SK-N-SH (cell line): ENCODE measurements around the gene USP22. TPM values are rescaled to one million over a fixed set of nuclear protein-coding genes. Genes with fewer than 3 reads are reported as not detected.

Experiments used
- CTCF ChIA-PET: fragments of 300-600, 350-600 bp; formaldehyde crosslinking; extraction: SDS; loops from one replicate; lab custom pipeline; 2021; lab: Yijun Ruan, JAX
- POLR2A ChIA-PET: fragments of 350-600 bp; sonication (Branson Sonifier 250); formaldehyde crosslinking; extraction: SDS; loops from one replicate; lab custom pipeline; 2020; ENCODE audit warnings: antibody characterized with exemption, inconsistent platforms; lab: Yijun Ruan, JAX
- DNase-seq: peaks from one replicate; pipeline ENCODE4 v3.0.0; 2012
- H2AFZ ChIP-seq: fragments of 200-600 bp; sonication (generic); 2 replicates; pipeline ENCODE4 v1.8.1; 2016; ENCODE audit warnings: antibody characterized with exemption, mild to moderate bottlenecking, low read depth
- H3F3A ChIP-seq: fragments of 200-600 bp; sonication (generic); replicated peaks from 2 replicates; pipeline ENCODE3; 2016; ENCODE audit warnings: antibody characterized with exemption, mild to moderate bottlenecking; ENCODE audit not compliant: insufficient read depth
- H3K27ac ChIP-seq, 2 experiments: fragments of 200-500 bp in 1 of 2; fragments of 200-600 bp in 1 of 2; sonication (Bioruptor generic) in 1 of 2; sonication (generic), shearing (Covaris generic) in 1 of 2; 2 replicates each; pipeline versions ENCODE4 v1.5.1 to v1.6.1; 2014 to 2016; ENCODE audit warnings: low read depth in 2 of 2, inconsistent platforms in 1 of 2, low read length in 1 of 2, mild to moderate bottlenecking in 1 of 2, mixed read lengths in 1 of 2
- H3K27me3 ChIP-seq: fragments of 200-600 bp; sonication (generic), shearing (Covaris generic); 2 replicates; pipeline ENCODE4 v1.6.1; 2016; ENCODE audit warnings: mixed run types; ENCODE audit not compliant: insufficient read depth
- H3K36me3 ChIP-seq, 2 experiments: fragments of 200-500 bp in 1 of 2; fragments of 200-600 bp in 1 of 2; sonication (Bioruptor generic) in 1 of 2; sonication (generic) in 1 of 2; replicated peaks in 1 of 2; 2 replicates each; pipeline versions ENCODE3 to v1.5.1; 2014 to 2016; ENCODE audit warnings: low read length in 1 of 2, mild to moderate bottlenecking in 1 of 2; ENCODE audit not compliant: insufficient read depth in 2 of 2, control insufficient read depth in 1 of 2
- H3K4me1 ChIP-seq, 2 experiments: fragments of 200-500 bp in 1 of 2; fragments of 200-600 bp in 1 of 2; sonication (Bioruptor generic) in 1 of 2; sonication (generic), shearing (Covaris generic) in 1 of 2; 2 replicates each; pipeline versions ENCODE4 v1.5.1 to v1.6.1; 2014 to 2016; ENCODE audit warnings: low read depth in 1 of 2, low read length in 1 of 2, mixed run types in 1 of 2; ENCODE audit not compliant: insufficient read depth in 2 of 2, control insufficient read depth in 1 of 2
- H3K4me2 ChIP-seq: fragments of 200-600 bp; sonication (generic), shearing (Covaris generic); 2 replicates; pipeline ENCODE4 v1.6.1; 2017; ENCODE audit warnings: mixed run types
- H3K4me3 ChIP-seq, 2 experiments: fragments of 200-500 bp in 1 of 2; fragments of 200-600 bp in 1 of 2; sonication (Bioruptor generic) in 1 of 2; sonication (generic), shearing (Covaris generic) in 1 of 2; 2 replicates each; pipeline versions ENCODE4 v1.5.1 to v1.8.1; 2014 to 2016; ENCODE audit warnings: low read depth in 2 of 2, inconsistent platforms in 1 of 2, low read length in 1 of 2, mild to moderate bottlenecking in 1 of 2, mixed read lengths in 1 of 2, moderate library complexity in 1 of 2
- H3K79me2 ChIP-seq: fragments of 200-600 bp; sonication (generic); 2 replicates; pipeline ENCODE4 v1.8.1; 2017; ENCODE audit warnings: mild to moderate bottlenecking; ENCODE audit not compliant: insufficient read depth
- H3K9ac ChIP-seq: fragments of 200-600 bp; sonication (generic); 2 replicates; pipeline ENCODE4 v1.6.1; 2017; ENCODE audit warnings: mixed run types
- H3K9me2 ChIP-seq: fragments of 200-600 bp; sonication (generic); 2 replicates; pipeline ENCODE4 v1.6.1; 2017; ENCODE audit warnings: mixed run types
- H3K9me3 ChIP-seq: fragments of 200-600 bp; sonication (generic); 2 replicates; pipeline ENCODE4 v1.6.1; 2017; ENCODE audit warnings: mixed run types, mild to moderate bottlenecking, moderate library complexity
- H4K20me1 ChIP-seq: fragments of 200-600 bp; sonication (generic); 2 replicates; pipeline ENCODE4 v1.6.1; 2017; ENCODE audit warnings: mild to moderate bottlenecking, mixed run types; ENCODE audit not compliant: insufficient read depth
- EZH2phosphoT487 ChIP-seq: fragments of 200-600 bp; sonication (generic); IDR thresholded peaks from 2 replicates; pipeline ENCODE4 v1.6.1; 2017; ENCODE audit warnings: low read depth, mixed run types, mild to moderate bottlenecking, antibody characterized with exemption, moderate library complexity, borderline replicate concordance
- FOSL2 ChIP-seq: IDR thresholded peaks from 2 replicates; pipeline ENCODE4 v1.4.0; 2012; ENCODE audit warnings: low read depth, mild to moderate bottlenecking, moderate library complexity, borderline replicate concordance
- FOXM1 ChIP-seq: IDR thresholded peaks from 2 replicates; pipeline ENCODE4 v1.4.0; 2012; ENCODE audit warnings: low read depth, mild to moderate bottlenecking
- GABPA ChIP-seq: IDR thresholded peaks from 2 replicates; pipeline ENCODE4 v1.4.0; 2012; ENCODE audit warnings: low read depth, mild to moderate bottlenecking
- GATA2 ChIP-seq: sonication (generic); formaldehyde crosslinking; IDR thresholded peaks from 2 replicates; pipeline ENCODE4 v1.5.0; 2020; ENCODE audit warnings: mild to moderate bottlenecking, missing genetic modification reagents
- MAX ChIP-seq: IDR thresholded peaks from 2 replicates; pipeline ENCODE4 v1.4.0; 2012; ENCODE audit warnings: low read depth
- MEF2A ChIP-seq: IDR thresholded peaks from 2 replicates; pipeline ENCODE4 v1.4.0; 2012; ENCODE audit warnings: low read depth, borderline replicate concordance
- NFIC ChIP-seq: IDR thresholded peaks from 2 replicates; pipeline ENCODE4 v1.4.0; 2012; ENCODE audit warnings: borderline replicate concordance
- PBX3 ChIP-seq: IDR thresholded peaks from 2 replicates; pipeline ENCODE4; 2012
- SIN3A ChIP-seq: IDR thresholded peaks from 2 replicates; pipeline ENCODE4 v1.6.1; 2012; ENCODE audit warnings: low read depth, mild to moderate bottlenecking, low read length, moderate library complexity, borderline replicate concordance
- SMC3 ChIP-seq: IDR thresholded peaks from 2 replicates; pipeline ENCODE4 v1.6.1; 2012; ENCODE audit warnings: low read depth, low read length, improper control_type of control experiment
- TAF1 ChIP-seq: IDR thresholded peaks from 2 replicates; pipeline ENCODE4 v1.6.1; 2012; ENCODE audit warnings: low read depth, mild to moderate bottlenecking, low read length, moderate library complexity, borderline replicate concordance
- TCF12 ChIP-seq: IDR thresholded peaks from 2 replicates; pipeline ENCODE4 v1.4.0; 2012
- USF2 ChIP-seq: fragments of 150-350 bp; IDR thresholded peaks from 2 replicates; pipeline ENCODE4 v1.6.1; 2017; ENCODE audit warnings: antibody characterized with exemption, low read length, low read depth, borderline replicate concordance
- ZBTB33 ChIP-seq: IDR thresholded peaks from 2 replicates; pipeline ENCODE4 v1.4.0; 2012; ENCODE audit warnings: low read depth, borderline replicate concordance
- WGBS: methylation state at CpG from one replicate; pipeline ENCODE4 v1.1.6; 2017; ENCODE audit warnings: low lambda C conversion rate; 5-methylcytosine and 5-hydroxymethylcytosine counted together
- polyA plus RNA-seq, 3 experiments: library from polyadenylated mRNA; depleted of rRNA; stranded (reverse); fragments of >200 nt; gene quantifications; 2 replicates each; pipeline ENCODE4 v1.2.3, GENCODE V29; 2012

USP22 gene
- polyA plus RNA-seq, 1 of the 3 experiments (the other 2 are of a cell fraction), result 142 TPM

GRCh38 chr17:20967776-20968175, 75.0 kb downstream of the USP22 start:
- Histone ChIP-seq H2AFZ (no peak overlapping the region), H3K36me3 (peaks cover 13 to 24% of the 10 kb centered on the region in 2 experiments), H4K20me1 (no peaks in the 10 kb centered on the region), H3K79me2 (no peaks in the 10 kb centered on the region; the same call in 1 of the 2 replicates), H3K9me2 (no peaks in the 10 kb centered on the region), H3K27me3 (no peaks in the 10 kb centered on the region), H3K27ac (no peak overlapping the region), H3K9me3 (no peaks in the 10 kb centered on the region), H3K4me2 (no peak overlapping the region), H3K9ac (no peak overlapping the region), H3F3A (no peaks in the 10 kb centered on the region), H3K4me1 (no peaks in the 10 kb centered on the region; a peak in 1 of 4 replicates), H3K4me3 (no peak overlapping the region)
- TF ChIP-seq FOSL2, result no peak
- no peak for TF ChIP-seq TCF12
- no peak for DNase-seq
- 97% methylated on average over 3 of the region's 3 CpGs for WGBS
- POLR2A ChIA-PET, result interaction anchor here (0.5 kb wide), 1 partner anchor 373 kb away, joined by 3 read pairs; no protein-coding TSS in a partner anchor
- CTCF ChIA-PET, result interaction anchor here (0.9 kb wide), 1 partner anchor 25 kb away, joined by 3 read pairs; no protein-coding TSS in a partner anchor

GRCh38 chr17:20966870-20967269, 75.9 kb downstream of the USP22 start:
- no peaks in the 10 kb centered on the region; a peak in 1 of 4 replicates for H3K4me1 ChIP-seq
- H3K4me2 ChIP-seq, result no peak overlapping the region
- CTCF ChIA-PET, result no interaction called here
- no peaks in the 10 kb centered on the region for H3K27me3 ChIP-seq
- no peak overlapping the region for H3K4me3 ChIP-seq
- peaks cover 13 to 24% of the 10 kb centered on the region in 2 experiments for H3K36me3 ChIP-seq
- H3K9ac ChIP-seq, result no peak overlapping the region
- no peaks in the 10 kb centered on the region for H3K79me2 ChIP-seq
- TF ChIP-seq PBX3 (no peak), SIN3A (no peak), TCF12 (no peak), SMC3 (no peak), GABPA (no peak), EZH2phosphoT487 (no peak), ZBTB33 (no peak)
- no peak overlapping the region for H3K27ac ChIP-seq
- H3F3A ChIP-seq, result no peaks in the 10 kb centered on the region
- 50% methylated on average over 1 of the region's 2 CpGs for WGBS
- H3K9me3 ChIP-seq, result no peaks in the 10 kb centered on the region
- H3K9me2 ChIP-seq, result no peaks in the 10 kb centered on the region
- no peak overlapping the region for H2AFZ ChIP-seq
- no peak for DNase-seq
- H4K20me1 ChIP-seq, result no peaks in the 10 kb centered on the region
- POLR2A ChIA-PET, result no interaction called here

- Histone ChIP-seq H4K20me1 (no peaks in the 10 kb centered on the region), H3K4me2 (no peak overlapping the region), H3K4me1 (no peaks in the 10 kb centered on the region; a peak in 1 of 4 replicates), H2AFZ (no peak overlapping the region), H3K27ac (no peak overlapping the region), H3K9me3 (no peaks in the 10 kb centered on the region), H3K79me2 (no peaks in the 10 kb centered on the region), H3K36me3 (peaks cover 19 to 34% of the 10 kb centered on the region in 2 experiments), H3K9me2 (no peaks in the 10 kb centered on the region), H3K27me3 (no peaks in the 10 kb centered on the region), H3F3A (peaks cover 4% of the 10 kb centered on the region), H3K9ac (no peak overlapping the region), H3K4me3 (no peak overlapping the region)
- POLR2A ChIA-PET, result no interaction called here
- CTCF ChIA-PET, result no interaction called here
- WGBS, result 80% methylated on average over 1 of the region's 1 CpG
- no peak for DNase-seq
- TF ChIP-seq TCF12 (no peak), TAF1 (no peak), ZBTB33 (no peak), NFIC (no peak), MAX (no peak), GATA2 (CRISPR knock-in tag) (no peak), MEF2A (no peak), USF2 (no peak), FOXM1 (no peak)
Measured at GRCh38 chr17:20965492-20965891, 77.3 kb downstream of the USP22 start.
